Inferior parietal cortex (tissue), 1 donor: Measurements from ENCODE around the gene SLC32A1.
A peak's percentile ranks its signal among the peaks of the same experiment; 100 is the strongest.

Source experiments
- DNase-seq: peaks from one replicate; pipeline ENCODE4 v3.0.0-alpha.2; 2016; ENCODE audit errors: extremely low spot score

The SLC32A1 gene, protein sequence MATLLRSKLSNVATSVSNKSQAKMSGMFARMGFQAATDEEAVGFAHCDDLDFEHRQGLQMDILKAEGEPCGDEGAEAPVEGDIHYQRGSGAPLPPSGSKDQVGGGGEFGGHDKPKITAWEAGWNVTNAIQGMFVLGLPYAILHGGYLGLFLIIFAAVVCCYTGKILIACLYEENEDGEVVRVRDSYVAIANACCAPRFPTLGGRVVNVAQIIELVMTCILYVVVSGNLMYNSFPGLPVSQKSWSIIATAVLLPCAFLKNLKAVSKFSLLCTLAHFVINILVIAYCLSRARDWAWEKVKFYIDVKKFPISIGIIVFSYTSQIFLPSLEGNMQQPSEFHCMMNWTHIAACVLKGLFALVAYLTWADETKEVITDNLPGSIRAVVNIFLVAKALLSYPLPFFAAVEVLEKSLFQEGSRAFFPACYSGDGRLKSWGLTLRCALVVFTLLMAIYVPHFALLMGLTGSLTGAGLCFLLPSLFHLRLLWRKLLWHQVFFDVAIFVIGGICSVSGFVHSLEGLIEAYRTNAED

DNA sequence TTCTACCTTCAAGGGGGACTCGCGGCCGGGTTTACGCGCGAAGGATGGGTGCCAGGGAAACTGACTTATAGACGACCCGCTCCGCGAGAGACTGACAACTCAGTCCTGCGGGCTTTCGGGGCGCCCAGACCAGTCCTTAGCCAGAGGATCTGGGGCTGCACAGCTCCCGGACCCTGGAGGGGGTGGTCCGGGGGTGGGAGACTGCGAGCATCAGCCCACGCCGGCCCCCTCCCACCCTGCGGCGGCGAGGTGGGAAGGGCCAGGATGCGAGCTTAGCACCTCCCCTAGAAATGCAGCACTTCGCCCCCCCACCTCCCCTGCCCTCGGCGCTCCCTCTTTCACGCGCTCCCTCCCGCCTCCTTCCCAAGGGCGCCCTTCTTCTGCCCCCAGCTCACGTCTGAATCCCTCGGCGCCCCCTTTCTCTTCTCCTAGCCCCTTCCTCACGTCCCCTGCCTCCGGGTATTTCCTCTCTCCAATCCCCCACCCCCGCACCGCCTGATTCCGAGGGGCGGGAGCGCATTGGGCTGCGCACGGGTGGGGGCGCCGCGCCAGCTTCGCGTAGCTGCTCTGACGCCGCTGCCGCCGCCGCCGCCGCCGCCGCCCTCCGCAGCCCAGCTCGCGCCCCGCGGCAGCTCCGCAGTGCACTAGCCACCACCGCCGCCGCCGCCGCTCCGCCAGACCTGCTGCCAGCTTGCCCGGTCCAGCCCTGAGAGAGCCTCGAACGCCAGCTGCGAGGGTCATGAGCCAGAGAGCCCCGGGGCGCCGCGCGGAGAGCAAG, at the start of gene SLC32A1:
Gene SLC32A1, plus strand, starts transcription at position 639 of the 778 bp plus-strand sequence. CDS start 239 bp downstream, outside the sequence.
- DNase-seq, result no peak

DNA sequence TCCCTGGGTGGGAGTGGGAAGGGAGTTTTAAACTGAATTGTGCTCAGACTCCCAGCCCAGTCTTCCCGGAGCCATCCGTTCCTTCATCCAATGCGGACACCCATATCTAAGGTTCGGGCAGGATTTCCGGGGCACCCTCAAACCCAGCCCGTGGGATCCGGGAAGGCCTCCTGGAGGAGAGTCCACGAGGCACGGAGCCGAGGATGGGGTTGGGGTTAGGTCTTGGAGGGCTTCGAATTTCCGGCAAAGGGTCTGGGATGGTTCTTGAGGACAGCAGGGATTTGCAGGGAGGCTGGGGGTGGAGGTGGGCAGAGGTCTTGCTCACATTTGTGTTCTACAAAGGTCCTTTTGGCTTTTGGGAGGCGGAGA, 49.5 kb upstream of the SLC32A1 start:
- no peak for DNase-seq

DNA sequence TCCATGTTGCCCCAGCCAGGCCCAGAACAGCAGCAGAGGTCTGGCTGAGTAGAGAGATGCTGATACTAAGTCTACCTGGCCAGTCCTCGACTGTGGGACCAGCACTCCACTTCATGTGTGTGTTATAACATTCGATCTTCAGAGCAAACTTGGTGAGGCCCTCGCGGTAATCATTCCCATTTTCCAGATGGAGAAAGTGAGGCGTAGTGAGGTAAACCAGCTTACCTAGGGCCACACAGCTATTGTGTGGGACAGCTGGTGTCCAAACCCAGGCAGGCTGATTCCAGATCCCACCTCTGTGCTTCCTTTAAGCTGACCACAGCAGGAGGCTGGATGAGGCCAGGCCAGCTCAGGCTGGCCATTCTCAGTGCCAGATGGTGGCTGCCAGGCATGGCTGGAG, 47.7 kb upstream of the SLC32A1 start:
- DNase-seq, result no peak

DNA sequence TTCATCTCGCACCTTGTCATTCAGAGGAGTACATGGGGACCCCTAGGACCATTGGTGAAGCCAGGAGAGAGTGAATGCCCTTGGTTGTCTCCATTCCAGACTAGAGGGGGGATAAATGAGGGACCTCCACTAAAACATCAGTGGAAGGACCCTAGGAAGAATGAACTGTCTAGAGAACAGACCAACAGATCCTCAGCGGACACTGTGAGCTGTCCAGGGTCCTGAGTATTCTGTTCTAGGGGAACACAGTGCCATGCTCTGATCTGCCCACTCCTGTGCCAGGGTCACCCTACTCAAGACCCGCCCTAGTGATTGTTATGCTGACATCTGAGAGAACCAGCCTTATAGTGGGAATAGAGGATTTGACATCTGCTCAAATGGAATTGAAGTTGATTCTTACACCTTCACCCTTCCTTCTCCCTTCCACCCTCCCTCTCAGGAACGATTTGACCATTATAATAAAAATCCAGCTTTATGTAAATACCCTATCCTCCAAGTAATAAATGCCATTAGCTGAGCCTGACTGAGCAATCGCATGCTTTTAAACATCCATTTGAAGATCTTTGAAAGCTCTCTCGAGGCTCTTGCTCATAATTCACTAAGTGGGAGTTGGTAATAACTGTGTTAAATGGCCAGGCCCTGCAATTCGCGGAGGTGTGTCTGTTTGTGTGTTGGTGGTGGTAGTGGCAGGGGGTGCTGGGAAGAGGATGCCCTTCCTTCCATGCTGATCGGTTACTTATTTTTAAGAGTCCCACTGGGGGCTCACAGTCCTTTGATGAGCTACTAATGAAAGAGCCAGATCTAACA, 43.6 kb upstream of the SLC32A1 start:
- no peak for DNase-seq

DNA sequence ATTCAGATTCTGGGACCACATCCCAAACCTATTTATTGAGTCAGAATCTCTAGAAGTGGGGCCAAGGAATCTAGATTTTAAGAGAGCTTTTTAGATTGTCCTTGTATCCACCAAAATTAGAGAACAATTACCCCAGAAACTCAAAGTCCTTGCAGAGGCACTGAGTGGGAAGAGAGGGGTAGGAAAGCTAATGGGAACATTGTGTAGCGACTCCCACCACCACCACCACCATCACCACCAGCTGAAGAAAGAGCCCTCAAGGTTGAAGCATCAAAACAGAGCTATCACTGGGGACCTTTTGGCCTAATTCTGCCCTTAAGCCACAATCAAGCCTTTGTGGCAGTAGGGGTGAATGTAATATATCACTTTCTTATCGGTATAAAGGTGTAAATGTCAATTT, 39.0 kb upstream of the SLC32A1 start:
- no peak for DNase-seq

DNA sequence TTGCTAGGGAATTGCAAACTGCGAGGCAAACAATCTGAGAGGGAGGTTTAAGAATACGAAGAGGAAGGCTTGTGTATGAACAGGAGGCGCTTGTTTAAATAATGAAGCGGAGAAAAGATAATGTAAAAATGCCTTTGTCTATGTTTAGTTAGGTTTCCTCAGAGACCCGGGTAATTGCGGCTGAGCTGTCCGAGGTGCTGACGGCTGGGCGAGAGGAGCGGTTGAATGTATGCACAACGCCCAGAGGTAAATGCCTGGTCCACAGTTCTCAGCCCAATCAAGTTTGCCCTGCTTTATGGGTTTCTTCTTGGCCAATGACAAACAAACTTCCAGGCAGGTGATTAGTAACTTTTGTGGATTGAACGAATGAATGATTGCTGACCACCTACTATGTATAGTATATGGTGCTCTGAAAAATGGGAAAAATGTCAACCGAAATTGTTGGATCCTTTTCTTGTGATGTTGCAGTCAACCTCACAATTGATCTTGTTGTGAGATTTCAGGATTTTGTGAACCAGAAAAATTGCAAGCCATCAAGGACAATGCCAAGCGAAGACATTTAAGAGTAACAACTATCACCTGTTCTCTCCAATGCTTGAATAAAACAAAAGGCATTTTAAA, 38.3 kb upstream of the SLC32A1 start:
- no peak for DNase-seq

DNA sequence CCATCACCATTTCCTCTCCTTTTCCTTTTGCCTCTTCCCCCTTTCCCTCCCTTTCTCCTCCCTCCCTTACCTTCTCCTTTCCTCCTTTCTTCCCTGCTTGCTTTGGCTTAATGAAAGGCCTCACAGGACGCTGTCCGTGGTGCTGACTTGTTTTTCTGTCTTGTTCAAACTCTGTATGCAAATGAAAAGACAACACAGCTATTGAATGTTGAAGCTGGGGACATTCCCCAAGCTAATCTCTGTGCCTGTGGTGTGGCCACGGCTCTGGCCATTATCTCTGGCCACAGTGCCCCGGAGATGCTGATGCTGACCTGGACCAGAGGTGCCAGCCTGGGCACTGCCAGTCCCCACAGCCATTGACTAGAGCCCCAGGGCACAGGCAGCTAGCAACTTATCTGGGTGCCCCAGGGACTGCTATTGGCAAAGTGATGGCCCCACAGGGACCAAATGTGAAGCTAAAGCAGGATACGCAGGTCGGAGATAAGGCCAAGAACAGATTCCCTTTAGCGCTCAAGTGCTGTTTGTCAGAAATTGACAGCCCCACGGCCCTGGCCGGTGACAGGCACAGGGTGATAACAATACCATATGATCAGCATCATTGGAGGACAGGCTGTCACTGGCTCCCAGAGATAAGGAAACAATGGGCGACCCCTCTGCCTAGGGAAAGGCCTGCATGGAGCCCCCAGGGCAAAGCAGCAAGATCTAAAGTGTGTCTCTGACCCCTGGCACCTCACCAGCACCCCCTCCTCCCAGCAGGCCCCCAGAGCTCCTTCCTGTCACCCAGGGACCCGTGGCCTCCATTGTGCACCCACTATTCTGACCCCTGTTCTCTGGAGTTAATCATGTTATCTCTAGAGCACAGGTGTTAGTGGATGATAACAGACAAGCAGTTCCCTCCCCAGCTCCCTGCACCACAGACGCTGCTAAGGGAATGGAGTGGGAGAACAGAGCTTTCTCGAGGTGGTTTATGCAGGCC, 31.6 kb upstream of the SLC32A1 start:
- DNase-seq, result peak; percentile 74

DNA sequence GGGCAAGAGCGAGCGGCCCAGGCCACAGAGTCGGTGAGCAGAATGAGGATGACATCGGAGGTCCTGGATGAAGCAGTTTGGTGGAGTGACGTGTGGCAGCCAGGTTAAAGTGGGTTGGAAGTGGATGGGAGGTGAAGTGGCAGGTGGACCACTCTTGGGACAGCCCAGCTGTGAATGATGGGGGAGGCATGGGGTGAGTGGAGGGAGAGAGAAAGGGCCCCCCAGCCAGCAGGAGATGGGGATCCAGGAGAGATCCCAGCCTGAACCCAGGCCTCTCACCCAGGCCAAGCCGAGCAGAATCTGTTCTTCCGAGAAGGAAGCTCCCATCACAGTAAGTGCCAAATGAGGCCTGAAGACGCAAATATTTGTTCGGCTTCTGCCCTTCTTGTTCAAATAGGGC, 27.0 kb upstream of the SLC32A1 start:
- no peak for DNase-seq

DNA sequence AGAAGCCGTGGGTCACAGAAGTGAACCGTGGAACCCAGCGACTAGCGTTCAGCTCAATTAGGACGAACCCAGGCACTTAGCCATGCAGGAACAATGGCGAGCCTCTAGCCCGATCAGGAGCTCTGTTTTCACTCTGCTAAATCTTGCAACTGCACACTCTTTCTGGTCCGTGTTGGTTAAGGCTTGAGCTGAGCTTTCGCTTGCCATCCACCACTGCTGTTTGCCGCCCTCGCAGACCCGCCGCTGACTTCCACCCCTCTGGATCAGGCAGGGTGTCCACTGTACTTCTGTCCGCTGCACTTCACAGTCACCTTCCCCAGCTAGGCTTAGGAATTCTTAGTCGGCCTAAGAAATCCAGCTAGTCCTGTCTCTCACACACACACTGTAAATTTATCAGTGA, 25.7 kb upstream of the SLC32A1 start:
- no peak for DNase-seq

DNA sequence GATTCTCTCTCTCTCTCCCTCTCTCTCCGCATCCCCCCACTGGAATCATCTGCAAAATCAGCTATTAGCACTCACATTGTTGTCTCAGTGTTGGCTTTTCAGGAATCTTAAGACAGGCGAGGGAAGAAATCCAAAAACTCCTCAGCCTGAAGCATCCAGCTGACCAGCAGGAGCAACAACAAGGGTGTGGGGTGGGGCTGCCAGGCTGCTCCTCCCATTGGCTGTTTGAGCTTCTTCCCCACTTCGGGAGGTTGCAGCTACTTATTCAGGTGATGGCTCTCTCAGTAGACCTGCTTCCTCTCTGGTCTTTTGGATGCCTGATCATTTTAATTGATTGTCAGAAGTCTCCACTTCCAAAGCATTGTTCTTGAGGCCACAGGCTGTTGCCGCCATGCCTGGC, 24.1 kb upstream of the SLC32A1 start:
- DNase-seq, result no peak

DNA sequence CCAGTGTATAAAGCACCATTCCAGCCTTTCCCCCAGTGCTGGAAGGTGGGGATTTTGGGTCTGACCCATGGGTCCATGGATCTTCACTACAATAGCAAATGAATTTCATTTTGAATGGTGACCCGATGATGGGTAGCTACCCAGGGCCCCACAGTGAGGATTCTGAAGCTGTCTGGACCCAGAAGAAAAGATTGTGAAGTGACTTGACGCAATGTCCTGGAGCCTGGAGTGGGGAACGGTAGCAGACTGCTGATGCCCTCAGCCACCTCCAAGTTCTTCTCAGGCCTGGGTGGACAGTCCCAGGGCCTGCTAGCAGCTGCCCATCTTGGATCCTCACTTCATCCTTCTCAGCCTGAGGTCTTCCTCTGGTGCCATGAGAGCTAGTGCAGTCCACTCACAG, 23.4 kb upstream of the SLC32A1 start:
- DNase-seq, result no peak

DNA sequence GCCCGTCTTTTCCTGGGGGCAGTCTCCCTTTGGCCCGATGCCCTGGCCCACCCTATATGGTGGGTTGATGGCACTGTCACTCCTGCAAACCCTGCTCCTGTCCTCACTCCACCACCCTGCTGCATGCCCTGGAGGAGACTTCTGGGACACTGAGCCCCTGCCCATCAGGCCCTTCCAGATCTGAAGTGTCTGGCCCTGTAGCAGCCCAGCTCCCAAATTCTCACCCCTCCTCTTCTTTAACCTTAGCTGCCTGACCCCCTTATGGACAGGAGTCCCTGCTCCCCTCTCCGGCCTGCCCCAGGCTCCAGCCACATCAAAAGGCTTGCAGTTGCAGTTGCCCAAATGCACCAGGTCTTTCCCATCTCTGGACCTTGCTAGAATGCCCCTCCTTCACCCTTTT, 20.8 kb upstream of the SLC32A1 start:
- DNase-seq, result no peak

DNA sequence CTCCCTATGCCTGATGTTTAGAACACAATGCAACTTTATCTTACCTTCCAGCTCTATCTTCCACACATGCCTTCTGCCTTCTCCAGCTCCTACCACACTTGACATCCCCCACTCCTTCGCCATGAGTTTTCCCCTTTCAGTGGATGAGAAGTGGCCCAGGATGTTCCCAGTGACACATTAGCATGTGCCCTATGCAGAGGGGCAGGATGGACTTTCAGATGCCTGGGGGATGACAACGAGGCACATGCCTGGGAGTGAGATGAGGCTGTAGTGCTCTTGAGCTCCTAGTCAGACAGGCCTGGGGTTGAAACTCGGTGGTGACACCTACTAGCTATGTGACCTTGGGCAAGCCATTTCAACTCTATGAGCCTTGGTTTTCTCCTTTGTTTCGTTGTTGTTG, 20.1 kb upstream of the SLC32A1 start:
- no peak for DNase-seq

DNA sequence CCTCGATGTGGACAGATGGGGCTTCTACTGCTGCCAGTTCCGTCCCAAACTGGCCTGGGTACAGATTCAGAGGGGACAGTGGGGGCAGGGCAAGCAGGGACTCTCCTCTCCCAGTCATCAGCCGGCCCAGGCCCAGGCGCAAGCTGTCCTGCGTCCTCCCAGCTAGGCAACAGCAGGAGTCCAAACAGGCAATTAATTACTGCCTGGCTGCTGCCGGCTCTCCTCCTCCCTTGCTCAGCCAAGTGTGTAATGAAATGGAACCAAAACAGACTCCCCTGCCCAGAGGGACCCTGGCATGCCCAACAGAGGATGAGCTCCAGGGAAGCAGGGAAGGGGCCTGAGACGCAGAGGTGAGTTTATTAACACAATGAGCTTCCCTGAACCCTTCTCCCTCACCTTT, 17.8 kb upstream of the SLC32A1 start:
- DNase-seq, result no peak

DNA sequence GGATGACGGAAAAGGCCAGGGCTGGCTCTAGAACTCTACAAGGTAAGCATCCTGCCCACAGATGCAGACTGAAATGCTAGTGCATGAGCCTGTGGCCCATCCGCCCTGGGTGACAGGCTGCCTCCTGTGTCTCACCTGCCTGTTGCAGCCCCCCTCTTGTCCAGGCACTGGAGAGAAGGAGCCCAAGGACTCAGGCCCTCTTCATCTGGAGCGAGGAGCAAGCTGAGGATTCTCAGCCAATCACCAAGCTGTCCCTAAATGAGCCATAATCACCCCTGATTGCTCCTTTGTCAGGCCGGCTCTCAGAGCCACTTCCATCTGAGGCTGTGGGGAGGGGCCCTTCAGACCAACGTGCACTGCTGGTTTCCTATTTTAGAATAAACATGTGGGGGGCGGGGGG, 10.0 kb upstream of the SLC32A1 start:
- no peak for DNase-seq

DNA sequence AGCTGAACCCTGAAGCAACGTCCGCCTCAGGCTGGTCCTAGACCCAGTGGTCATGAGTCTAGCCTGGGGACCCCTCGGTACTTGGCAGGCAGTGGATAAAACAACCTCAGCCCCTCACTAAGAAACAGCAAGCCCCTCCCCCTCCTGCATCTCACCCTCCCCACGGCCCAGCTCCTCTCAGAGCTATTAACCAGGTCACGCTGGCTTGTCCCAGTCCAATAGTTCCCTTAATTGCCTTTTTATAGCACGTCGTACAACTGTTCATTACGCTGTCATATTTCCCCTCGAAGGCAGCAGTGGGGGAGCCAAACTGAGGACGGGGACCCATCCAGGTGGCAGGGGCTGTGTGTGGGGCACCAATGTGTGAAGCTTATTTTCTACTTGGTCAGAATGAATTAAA, 8.6 kb upstream of the SLC32A1 start:
- no peak for DNase-seq

DNA sequence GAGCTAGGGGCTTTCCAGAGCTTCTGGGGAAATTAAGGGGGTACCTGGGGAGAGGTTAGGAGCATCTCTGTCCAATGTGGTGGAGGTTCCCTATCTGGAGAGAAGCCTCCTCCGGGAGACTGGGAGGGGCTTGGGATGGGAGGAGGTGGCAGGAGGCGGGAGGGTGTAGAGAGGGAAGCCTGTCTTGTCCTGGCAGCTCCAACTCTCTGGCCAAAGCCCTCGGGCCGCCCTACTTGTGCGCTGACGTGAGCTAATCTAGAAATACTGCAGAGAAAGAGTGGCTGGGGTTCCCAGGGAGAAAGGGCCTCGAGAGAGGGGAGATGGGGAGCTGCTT, 1.6 kb upstream of the SLC32A1 start:
- no peak for DNase-seq

DNA sequence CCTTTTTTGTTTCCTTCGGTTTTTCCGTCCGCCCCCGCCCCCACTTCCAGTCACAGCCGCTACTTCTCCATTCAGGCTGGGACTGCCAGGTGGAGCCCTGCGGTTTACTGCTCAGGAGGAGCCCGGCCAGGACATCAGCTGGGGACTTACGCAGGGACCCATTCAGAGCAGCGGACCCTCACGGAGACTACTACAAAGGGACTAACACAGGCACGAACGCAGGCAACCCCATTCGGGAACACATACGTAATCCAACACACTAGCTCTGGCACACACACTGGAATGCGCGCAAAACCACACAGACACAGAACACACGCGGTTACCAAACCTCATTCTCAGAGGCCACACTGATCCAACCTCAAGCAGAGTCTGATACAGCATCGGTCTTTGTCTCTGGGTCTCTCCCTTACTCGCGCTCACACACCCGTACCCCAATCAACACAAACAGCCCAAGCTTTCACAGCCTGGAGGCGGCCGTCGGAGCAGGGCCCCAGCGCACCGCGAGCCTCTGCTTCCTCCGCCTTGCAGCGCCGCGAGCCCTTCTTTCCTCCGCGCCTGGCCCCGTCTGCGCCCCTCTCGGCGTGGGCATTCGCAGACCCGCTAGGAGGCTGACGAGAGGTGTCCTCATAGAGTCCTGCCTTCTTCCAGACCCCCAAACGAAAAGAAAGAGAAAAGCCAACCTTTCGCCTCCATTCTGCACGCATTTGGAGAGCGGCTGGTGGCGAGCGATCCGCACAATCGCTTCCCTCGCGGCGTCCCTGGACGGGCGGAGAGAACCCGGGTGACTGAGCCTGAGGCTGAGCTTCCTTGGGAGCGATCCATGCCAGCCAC, 1.1 kb upstream of the SLC32A1 start:
- no peak for DNase-seq

DNA sequence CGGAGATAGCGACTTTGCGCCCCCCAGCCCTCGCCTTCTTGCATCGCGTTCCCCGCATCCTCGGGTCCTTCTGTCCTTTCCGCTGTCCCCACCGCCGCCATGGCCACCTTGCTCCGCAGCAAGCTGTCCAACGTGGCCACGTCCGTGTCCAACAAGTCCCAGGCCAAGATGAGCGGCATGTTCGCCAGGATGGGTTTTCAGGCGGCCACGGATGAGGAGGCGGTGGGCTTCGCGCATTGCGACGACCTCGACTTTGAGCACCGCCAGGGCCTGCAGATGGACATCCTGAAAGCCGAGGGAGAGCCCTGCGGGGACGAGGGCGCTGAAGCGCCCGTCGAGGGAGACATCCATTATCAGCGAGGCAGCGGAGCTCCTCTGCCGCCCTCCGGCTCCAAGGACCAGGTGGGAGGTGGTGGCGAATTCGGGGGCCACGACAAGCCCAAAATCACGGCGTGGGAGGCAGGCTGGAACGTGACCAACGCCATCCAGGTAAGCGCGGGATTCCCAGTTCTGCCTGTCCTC, 401 bp downstream of the SLC32A1 start:
- DNase-seq, result no peak
